HUES48 (cell line): ENCODE data around the gene TASP1.

Source experiments
- H3K27ac ChIP-seq: one replicate; pipeline ENCODE4 v1.7.0; 2013; ENCODE audit warnings: low read depth, low read length, inconsistent platforms
- H3K27me3 ChIP-seq: 2 replicates; pipeline ENCODE4 v1.6.1; 2013; ENCODE audit warnings: mild to moderate bottlenecking, low read length; ENCODE audit not compliant: control insufficient read depth, insufficient read depth
- H3K36me3 ChIP-seq: 2 replicates; pipeline ENCODE4 v1.6.1; 2013; ENCODE audit warnings: low read length; ENCODE audit not compliant: control insufficient read depth, insufficient read depth
- H3K4me1 ChIP-seq: 2 replicates; pipeline ENCODE4 v1.6.1; 2013; ENCODE audit warnings: mild to moderate bottlenecking, low read length; ENCODE audit not compliant: control insufficient read depth, insufficient read depth
- H3K4me3 ChIP-seq: 2 replicates; pipeline ENCODE4 v1.5.1; 2013; ENCODE audit warnings: mild to moderate bottlenecking, low read depth, low read length
- H3K9ac ChIP-seq: 2 replicates; pipeline ENCODE4 v1.6.1; 2013; ENCODE audit warnings: mild to moderate bottlenecking, low read depth, low read length, moderate library complexity
- H3K9me3 ChIP-seq: 2 replicates; pipeline ENCODE4 v1.6.1; 2013; ENCODE audit warnings: low read length; ENCODE audit not compliant: control insufficient read depth, insufficient read depth

The TASP1 gene

DNA sequence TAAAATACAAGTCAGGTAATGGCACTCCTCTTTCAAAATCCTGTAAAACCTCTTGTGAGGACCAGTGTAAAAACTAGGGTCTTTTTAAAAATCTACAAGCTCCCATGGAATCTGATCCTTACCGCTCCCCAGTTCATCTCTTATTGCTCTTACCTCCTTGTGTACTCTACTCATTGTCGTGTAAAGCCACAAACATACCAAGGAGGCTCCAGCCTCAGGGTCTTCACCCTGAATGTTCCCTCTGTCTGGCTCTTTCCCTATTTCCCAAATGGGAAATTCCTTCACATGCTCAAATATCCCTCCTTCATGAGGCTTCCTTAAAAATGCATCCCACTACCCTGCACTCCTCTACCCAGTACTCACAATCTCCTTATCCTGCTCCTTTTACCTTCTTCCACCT lies 67.1 kb downstream of the TASP1 start:
- Histone ChIP-seq H3K9me3 (no peaks in the 10 kb centered on the region), H3K9ac (no peak overlapping the region), H3K27me3 (no peaks in the 10 kb centered on the region), H3K4me1 (peaks cover 18% of the 10 kb centered on the region), H3K4me3 (no peak overlapping the region), H3K36me3 (no peaks in the 10 kb centered on the region), H3K27ac (no peak overlapping the region)

DNA sequence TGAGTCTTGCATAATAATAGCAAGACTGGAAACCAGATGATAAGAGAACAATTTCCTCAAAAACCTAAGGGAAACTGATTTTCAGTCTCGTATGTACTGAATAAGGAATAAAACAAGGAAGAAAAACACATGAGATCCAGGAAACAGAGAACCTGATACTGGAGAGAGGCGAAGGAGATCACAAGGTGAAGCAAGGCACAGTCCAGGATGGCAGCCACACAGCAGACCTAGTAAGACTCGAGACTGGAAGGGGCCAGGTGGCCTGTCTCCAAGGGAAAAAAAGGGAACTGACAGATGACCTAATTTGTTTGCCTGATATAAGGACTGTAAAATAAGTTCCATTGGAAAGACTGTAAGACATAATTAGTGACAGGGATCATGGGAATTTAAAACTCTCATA lies 71.1 kb downstream of the TASP1 start:
- no peak overlapping the region for H3K4me3 ChIP-seq
- no peak overlapping the region for H3K9ac ChIP-seq
- H3K4me1 ChIP-seq: peaks cover 10% of the 10 kb centered on the region
- H3K27me3 ChIP-seq: no peaks in the 10 kb centered on the region
- H3K27ac ChIP-seq: no peak overlapping the region
- H3K36me3 ChIP-seq: no peaks in the 10 kb centered on the region
- no peaks in the 10 kb centered on the region for H3K9me3 ChIP-seq

DNA sequence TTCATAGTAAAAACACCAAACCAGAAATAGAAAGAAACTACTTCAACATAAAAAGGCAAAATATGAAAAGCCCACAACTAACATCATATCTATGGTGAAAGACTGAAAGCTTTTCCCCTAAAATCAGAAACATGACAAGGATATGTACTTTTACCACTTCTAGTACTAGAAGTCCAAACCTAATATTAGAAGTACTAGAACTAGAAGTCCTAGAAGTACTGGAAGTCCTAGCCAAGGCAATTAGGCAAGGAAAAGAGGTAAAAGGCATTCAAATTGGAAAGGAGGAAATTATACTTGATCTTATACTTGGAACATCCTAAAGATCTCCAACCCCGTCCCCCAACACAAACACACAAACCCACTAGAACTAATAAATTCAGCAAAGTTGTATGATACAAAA lies 74.9 kb downstream of the TASP1 start:
- Histone ChIP-seq H3K9ac (no peak overlapping the region), H3K27ac (no peak overlapping the region), H3K4me1 (no peaks in the 10 kb centered on the region), H3K4me3 (no peak overlapping the region), H3K27me3 (no peaks in the 10 kb centered on the region), H3K9me3 (no peaks in the 10 kb centered on the region), H3K36me3 (0 out of 2 replicates have a peak, but pooled peaks cover under 1% of the 10 kb centered on the region)

DNA sequence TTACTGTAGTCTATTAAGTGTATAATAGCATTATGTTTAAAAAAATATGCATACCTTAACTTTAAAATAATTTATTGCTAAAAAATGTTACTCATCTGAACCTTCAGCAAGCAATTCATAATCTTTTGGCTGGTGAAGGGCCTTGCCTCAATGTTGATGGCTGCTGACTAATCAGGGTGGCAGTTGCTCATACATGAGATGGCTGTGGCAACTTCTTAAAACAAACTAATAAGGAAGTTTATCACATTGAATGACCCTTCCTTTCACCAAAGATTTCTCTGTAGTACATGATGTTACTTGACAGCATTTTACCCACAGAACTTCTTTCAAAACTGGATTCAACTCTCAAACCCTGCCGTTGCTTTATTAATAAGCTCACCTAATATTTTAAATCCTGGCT lies 84.0 kb downstream of the TASP1 start:
- Histone ChIP-seq H3K36me3 (peaks cover 6% of the 10 kb centered on the region; the same call in 1 of the 2 replicates), H3K9me3 (no peaks in the 10 kb centered on the region), H3K27ac (no peak overlapping the region), H3K9ac (no peak overlapping the region), H3K4me1 (no peaks in the 10 kb centered on the region), H3K27me3 (no peaks in the 10 kb centered on the region), H3K4me3 (no peak overlapping the region)

DNA sequence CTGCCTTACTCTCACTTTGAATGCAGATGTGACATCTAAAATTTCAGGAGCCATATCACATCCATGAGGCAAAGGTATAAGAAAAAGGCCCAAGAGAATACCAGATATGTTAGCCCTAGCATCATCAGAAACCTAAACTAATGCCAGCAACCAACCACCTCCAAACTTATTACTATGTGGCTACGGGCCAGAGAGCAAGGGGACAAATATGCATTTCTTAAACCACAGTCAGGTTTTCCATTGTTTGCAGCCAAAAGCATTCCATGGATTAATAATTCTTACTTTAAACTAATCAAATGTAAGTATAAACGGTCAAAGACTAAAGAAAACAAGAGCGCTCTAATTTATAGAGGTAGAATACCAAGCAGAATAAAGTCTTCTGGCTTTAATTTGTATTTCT lies 84.7 kb downstream of the TASP1 start:
- no peak overlapping the region for H3K9ac ChIP-seq
- no peak overlapping the region for H3K27ac ChIP-seq
- no peaks in the 10 kb centered on the region for H3K4me1 ChIP-seq

DNA sequence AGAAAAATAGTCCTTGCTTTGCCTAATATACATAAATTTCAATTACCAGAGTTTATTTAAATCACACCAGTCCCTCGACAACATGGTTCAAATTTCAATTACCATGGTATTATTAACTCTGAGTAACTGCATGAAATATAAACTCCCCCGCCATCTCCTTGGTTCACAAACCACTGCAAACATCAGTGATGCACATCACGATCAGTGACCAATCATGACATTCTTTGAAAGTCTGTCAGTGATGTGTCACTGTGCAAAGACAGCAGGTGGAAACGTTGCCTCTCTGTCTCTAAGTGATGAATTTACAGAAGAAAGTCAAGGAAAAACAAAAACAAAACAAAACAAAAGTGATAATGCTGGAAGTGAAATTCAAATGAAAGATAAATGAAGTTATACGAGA lies 86.7 kb downstream of the TASP1 start:
- Histone ChIP-seq H3K27me3 (no peaks in the 10 kb centered on the region), H3K27ac (no peak overlapping the region), H3K36me3 (no peaks in the 10 kb centered on the region), H3K9ac (no peak overlapping the region), H3K4me1 (no peaks in the 10 kb centered on the region), H3K9me3 (no peaks in the 10 kb centered on the region), H3K4me3 (no peak overlapping the region)

More for the DNA sequence above, 84.7 kb downstream of the TASP1 start:
- peaks cover 6% of the 10 kb centered on the region; the same call in 1 of the 2 replicates for H3K36me3 ChIP-seq
- no peaks in the 10 kb centered on the region for H3K27me3 ChIP-seq
- H3K4me3 ChIP-seq: no peak overlapping the region
- no peaks in the 10 kb centered on the region for H3K9me3 ChIP-seq

DNA sequence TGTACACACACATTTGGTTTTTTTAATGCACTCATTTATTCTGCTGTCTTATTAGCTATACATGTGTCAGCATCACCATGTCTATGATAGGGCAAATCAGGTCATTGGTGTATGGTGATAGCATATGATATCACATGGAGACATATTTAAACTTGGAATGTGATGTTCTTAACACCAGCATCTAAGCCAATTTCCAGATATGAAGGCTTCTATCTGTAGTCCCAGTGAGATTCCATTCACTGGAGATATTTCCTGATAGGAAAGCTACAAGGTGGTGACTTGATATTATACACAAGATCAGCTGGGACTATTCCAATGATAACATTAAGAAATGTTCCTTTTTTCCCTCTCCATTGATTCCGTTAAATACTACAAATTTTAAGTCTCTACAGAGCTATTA lies 89.3 kb downstream of the TASP1 start:
- Histone ChIP-seq H3K4me3 (no peak overlapping the region), H3K4me1 (peaks cover 5% of the 10 kb centered on the region), H3K9me3 (no peaks in the 10 kb centered on the region), H3K36me3 (no peaks in the 10 kb centered on the region), H3K9ac (no peak overlapping the region), H3K27ac (no peak overlapping the region), H3K27me3 (no peaks in the 10 kb centered on the region)

DNA sequence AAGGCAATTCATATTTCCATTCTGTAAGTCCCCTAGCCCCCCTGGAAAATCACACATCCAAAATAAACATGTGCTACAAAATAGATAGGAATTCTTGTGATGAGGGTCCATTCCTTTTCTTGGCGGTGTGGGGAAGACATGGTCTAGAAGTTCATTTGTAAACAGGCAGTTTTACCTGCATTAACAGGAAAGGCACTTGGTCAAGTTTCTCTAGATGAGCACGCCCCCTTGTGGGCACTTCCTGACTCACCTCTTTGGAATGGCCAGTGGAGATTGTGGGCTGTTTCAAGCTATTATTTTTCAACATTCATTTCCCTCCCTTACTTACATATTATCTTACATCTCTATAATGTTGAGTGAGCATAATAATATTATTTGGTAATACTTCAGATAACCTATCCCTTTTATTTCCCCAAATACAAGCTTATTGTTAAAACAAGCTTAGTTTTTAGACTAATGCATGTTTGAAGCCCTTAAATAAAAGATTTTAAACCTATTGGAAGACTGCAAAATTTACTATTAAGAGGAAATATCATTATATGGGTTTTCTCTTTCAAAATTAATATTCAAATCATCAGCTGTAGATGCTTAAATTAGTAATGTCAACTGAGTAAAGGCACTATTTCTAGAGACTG lies 92.1 kb downstream of the TASP1 start:
- Histone ChIP-seq H3K4me1 (peaks cover 5% of the 10 kb centered on the region), H3K4me3 (no peak overlapping the region), H3K27me3 (no peaks in the 10 kb centered on the region), H3K9ac (no peak overlapping the region), H3K9me3 (no peaks in the 10 kb centered on the region), H3K27ac (no peak overlapping the region), H3K36me3 (no peaks in the 10 kb centered on the region)

DNA sequence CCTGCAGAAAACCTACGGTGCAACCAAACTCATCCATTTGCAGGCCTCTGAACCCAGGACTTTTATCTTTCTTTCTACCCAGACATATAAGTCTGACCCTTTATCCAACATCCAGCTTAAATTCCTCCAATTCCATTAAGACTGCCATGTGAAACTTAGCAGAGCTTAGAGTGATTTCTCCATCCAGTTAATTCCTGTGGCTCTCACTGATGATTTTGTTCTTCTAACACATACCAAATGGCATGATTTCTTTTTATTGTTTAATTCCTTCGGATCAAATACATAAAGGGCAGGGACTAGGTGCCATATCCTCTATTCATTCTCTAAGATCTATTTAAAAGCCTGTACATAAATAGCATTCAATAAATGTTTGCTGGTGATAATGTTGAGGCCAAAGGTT lies 92.9 kb downstream of the TASP1 start:
- Histone ChIP-seq H3K9ac (no peak overlapping the region), H3K36me3 (no peaks in the 10 kb centered on the region), H3K4me1 (peaks cover 5% of the 10 kb centered on the region), H3K4me3 (no peak overlapping the region), H3K27me3 (no peaks in the 10 kb centered on the region), H3K9me3 (no peaks in the 10 kb centered on the region), H3K27ac (no peak overlapping the region)

DNA sequence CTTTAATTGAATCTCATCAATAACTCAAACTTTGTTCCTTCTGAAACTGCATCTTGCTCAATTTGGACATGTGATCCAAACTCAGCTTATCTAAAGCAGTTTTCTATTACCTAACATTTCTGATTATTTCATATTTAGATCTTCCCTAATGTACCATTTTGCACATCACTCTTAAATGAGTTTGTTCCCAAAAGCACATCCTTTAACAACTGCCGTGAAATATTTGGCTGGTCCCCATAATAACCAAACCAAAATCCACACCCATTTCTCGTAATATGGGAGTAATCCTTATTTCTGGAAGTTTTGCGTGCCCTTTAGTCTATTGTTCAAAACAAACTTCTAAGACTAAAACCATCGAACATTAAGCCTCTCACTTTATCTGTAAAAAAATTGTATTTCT lies 94.9 kb downstream of the TASP1 start:
- no peak overlapping the region for H3K9ac ChIP-seq

DNA sequence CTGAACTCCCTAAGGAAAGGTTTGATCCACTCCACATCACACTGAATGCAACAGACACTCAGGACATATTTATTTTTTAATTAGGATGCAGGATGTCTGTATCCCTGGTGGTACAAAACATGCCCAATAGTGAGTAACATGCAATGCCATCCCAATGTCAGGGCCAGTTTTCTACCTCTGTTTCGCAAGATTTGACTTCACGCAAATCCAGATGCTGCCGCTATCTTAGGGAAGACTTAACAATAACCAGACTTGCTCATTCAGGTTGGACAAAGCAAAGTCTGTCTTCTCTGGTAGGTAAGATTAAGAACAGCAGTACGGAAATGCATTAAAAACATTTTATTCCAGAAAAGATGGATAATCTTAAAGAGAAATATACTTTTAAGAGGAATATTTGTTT lies 103.1 kb downstream of the TASP1 start:
- H3K4me3 ChIP-seq: no peak overlapping the region
- H3K27ac ChIP-seq: no peak overlapping the region
- 0 out of 2 replicates have a peak, but pooled peaks cover 6% of the 10 kb centered on the region for H3K36me3 ChIP-seq
- H3K9me3 ChIP-seq: no peaks in the 10 kb centered on the region
- no peak overlapping the region for H3K9ac ChIP-seq
- H3K4me1 ChIP-seq: 0 out of 2 replicates have a peak, but pooled peaks cover 6% of the 10 kb centered on the region
- H3K27me3 ChIP-seq: no peaks in the 10 kb centered on the region

More for the DNA sequence above, 94.9 kb downstream of the TASP1 start:
- Histone ChIP-seq H3K27ac (no peak overlapping the region), H3K27me3 (no peaks in the 10 kb centered on the region), H3K4me3 (no peak overlapping the region), H3K4me1 (peaks cover 5% of the 10 kb centered on the region), H3K36me3 (no peaks in the 10 kb centered on the region), H3K9me3 (no peaks in the 10 kb centered on the region)
